ENCODE data around the gene METTL13. TPM values are rescaled to one million over a fixed set of nuclear protein-coding genes. Genes with fewer than 3 reads are reported as not detected.

Gene METTL13
- 30.8 and 32.2 TPM in 2 replicates for total RNA-seq

GRCh38 chr1:171781176-171781875 lies at the start of gene METTL13:
Gene METTL13, plus strand, starts transcription at chr1:171781660. Its CDS starts 308 bp downstream, at chr1:171781968.
- DNase-seq: peak; percentile 100

GRCh38 chr1:171736196-171736595 lies 45.3 kb upstream of the METTL13 start:
- no peak for DNase-seq

- no peak for DNase-seq
Observed at GRCh38 chr1:171738911-171739310, 42.5 kb upstream of the METTL13 start.

GRCh38 chr1:171739656-171740055 lies 41.8 kb upstream of the METTL13 start:
- DNase-seq: peak; percentile 46

GRCh38 chr1:171740356-171740863 lies 41.0 kb upstream of the METTL13 start:
- DNase-seq: no peak

- DNase-seq: peak; percentile 48
Observed at GRCh38 chr1:171740987-171741871, 40.2 kb upstream of the METTL13 start.

GRCh38 chr1:171741872-171742576 lies 39.4 kb upstream of the METTL13 start, which contains the start of gene VAMP4:
Gene VAMP4, minus strand, starts transcription at chr1:171742065. Its CDS starts 3,651 bp downstream, at chr1:171738414.
- DNase-seq: peak; percentile 88

GRCh38 chr1:171742577-171742922 lies 38.9 kb upstream of the METTL13 start:
- peak; percentile 43 for DNase-seq

GRCh38 chr1:171743081-171743870 lies 38.2 kb upstream of the METTL13 start:
- DNase-seq: peak; percentile 59

- no peak for DNase-seq
Observed at GRCh38 chr1:171744986-171745385, 36.5 kb upstream of the METTL13 start.

- DNase-seq: no peak
Observed at GRCh38 chr1:171748651-171749050, 32.8 kb upstream of the METTL13 start.

- no peak for DNase-seq
Observed at GRCh38 chr1:171751221-171751620, 30.2 kb upstream of the METTL13 start.

- DNase-seq: no peak
Observed at GRCh38 chr1:171753182-171753581, 28.3 kb upstream of the METTL13 start.

- no peak for DNase-seq
Observed at GRCh38 chr1:171753685-171754352, 27.6 kb upstream of the METTL13 start.

GRCh38 chr1:171754353-171754705 lies 27.1 kb upstream of the METTL13 start:
- DNase-seq: no peak

GRCh38 chr1:171754971-171755370 lies 26.5 kb upstream of the METTL13 start:
- no peak for DNase-seq

GRCh38 chr1:171756856-171757255 lies 24.6 kb upstream of the METTL13 start:
- DNase-seq: no peak

- DNase-seq: no peak
Observed at GRCh38 chr1:171758011-171758410, 23.4 kb upstream of the METTL13 start.

GRCh38 chr1:171762143-171762563 lies 19.3 kb upstream of the METTL13 start:
- DNase-seq: no peak

GRCh38 chr1:171763764-171764163 lies 17.7 kb upstream of the METTL13 start:
- DNase-seq: no peak

GRCh38 chr1:171769171-171769570 lies 12.3 kb upstream of the METTL13 start:
- no peak for DNase-seq

GRCh38 chr1:171769754-171770153 lies 11.7 kb upstream of the METTL13 start:
- DNase-seq: no peak
